HFFc6 (cell line): ENCODE measurements around the gene C16orf95. TPM values are rescaled to one million over a fixed set of nuclear protein-coding genes. Genes with fewer than 3 reads are reported as not detected.

Experiments
- DNase-seq: peaks from one replicate; pipeline ENCODE4 v3.0.0-alpha.2; 2018
- H3K27ac Mint-ChIP-seq: 2 replicates; pipeline ENCODE4 v1.8.0; 2020; ENCODE audit warnings: mild to moderate bottlenecking, mixed read lengths
- H3K27me3 Mint-ChIP-seq: 2 replicates; pipeline ENCODE4 v1.8.0; 2021; ENCODE audit warnings: mild to moderate bottlenecking, moderate library complexity, mixed read lengths; ENCODE audit not compliant: insufficient read depth
- H3K36me3 Mint-ChIP-seq: 2 replicates; pipeline ENCODE4 v1.8.0; 2021; ENCODE audit warnings: low read depth, mixed read lengths
- H3K4me1 Mint-ChIP-seq: 2 replicates; pipeline ENCODE4 v1.8.0; 2020; ENCODE audit warnings: low read depth, mixed read lengths
- H3K4me3 Mint-ChIP-seq: 2 replicates; pipeline ENCODE4 v1.8.0; 2020; ENCODE audit warnings: mild to moderate bottlenecking, moderate library complexity, mixed read lengths
- H3K9me3 Mint-ChIP-seq: 2 replicates; pipeline ENCODE4 v1.8.0; 2020; ENCODE audit warnings: mild to moderate bottlenecking, mixed read lengths
- CTCF ChIP-seq: fragments of 200-600 bp; sonication (generic); IDR thresholded peaks from 2 replicates; pipeline ENCODE4 v1.5.0; 2021; ENCODE audit warnings: antibody characterized with exemption, mild to moderate bottlenecking
- total RNA-seq, 6 experiments: library from RNA; stranded (reverse); fragmentation: NEBNext Ultra II Directional; extraction: Animal tissue kit (Norgen Biotek cat#: 25700); gene quantifications; 2 replicates in 1 of 6; 3 replicates in 5 of 6; pipeline ENCODE4 v1.2.3, GENCODE V29; 2021

C16orf95 gene
- total RNA-seq, 6 experiments from 2014 or later = 8.5 to 15.0 (median 11.7) TPM

DNA sequence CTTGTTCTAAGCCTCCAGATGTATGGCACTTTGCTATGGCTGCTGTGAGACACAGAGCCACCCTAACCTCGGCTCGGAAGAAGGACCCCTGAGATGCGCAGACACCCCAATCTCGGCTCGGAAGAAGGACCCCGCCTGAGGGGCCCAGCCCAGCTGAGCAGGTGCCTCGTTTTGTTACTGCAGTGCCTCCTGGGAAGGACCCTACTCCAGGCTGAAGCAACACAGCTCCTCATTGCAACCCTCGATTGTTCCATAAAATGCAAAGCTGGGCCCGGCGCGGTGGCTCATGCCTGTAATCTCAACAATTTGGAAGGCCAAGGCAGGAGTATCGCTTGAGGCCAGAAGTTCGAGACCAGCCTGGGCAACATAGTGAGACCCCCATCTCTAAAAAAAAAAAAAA is 61.3 kb downstream of the C16orf95 start:
- Mint-ChIP-seq H3K9me3 (peaks cover 3% of the 10 kb centered on the region; the same call in 1 of the 2 replicates), H3K27me3 (peaks cover 2% of the 10 kb centered on the region; the same call in 1 of the 2 replicates), H3K4me1 (no peaks in the 10 kb centered on the region), H3K36me3 (peaks cover 5% of the 10 kb centered on the region), H3K4me3 (no peak overlapping the region), H3K27ac (no peak overlapping the region)
- TF ChIP-seq CTCF = no peak
- DNase-seq = no peak

- Mint-ChIP-seq H3K36me3 (no peaks in the 10 kb centered on the region), H3K27me3 (peaks cover 2% of the 10 kb centered on the region; the same call in 1 of the 2 replicates), H3K9me3 (no peaks in the 10 kb centered on the region), H3K27ac (no peak overlapping the region), H3K4me3 (no peak overlapping the region), H3K4me1 (no peaks in the 10 kb centered on the region)
- TF ChIP-seq CTCF = no peak
- no peak for DNase-seq
These were observed 62.5 kb downstream of the C16orf95 start for GRCh38 chr16:87254734-87255133.

DNA sequence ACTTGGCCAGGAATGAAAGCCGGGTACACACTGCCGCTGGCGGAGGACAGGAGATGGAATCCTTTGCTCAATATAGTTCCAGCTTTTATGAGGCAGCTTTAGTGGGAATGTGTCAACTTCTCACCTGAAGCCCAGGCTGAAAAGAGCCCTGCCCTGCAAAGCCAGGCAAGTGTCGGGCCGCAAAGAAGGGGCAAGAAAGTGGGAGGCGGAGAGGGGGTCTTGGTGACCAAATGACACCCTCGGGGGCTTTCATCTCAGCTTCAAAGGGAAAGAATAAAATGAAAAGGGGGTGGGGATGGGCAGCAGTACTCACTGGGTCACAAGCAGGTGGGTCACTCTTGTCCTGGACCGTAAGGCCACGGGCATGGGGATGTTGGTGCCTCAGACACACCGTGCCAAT is 62.9 kb downstream of the C16orf95 start:
- Mint-ChIP-seq H3K27ac (no peak overlapping the region), H3K9me3 (no peaks in the 10 kb centered on the region), H3K36me3 (no peaks in the 10 kb centered on the region), H3K27me3 (peaks cover 2% of the 10 kb centered on the region; the same call in 1 of the 2 replicates), H3K4me3 (no peak overlapping the region), H3K4me1 (no peaks in the 10 kb centered on the region)
- no peak for DNase-seq
- no peak for TF ChIP-seq CTCF

- Mint-ChIP-seq H3K4me1 (no peaks in the 10 kb centered on the region), H3K36me3 (no peaks in the 10 kb centered on the region), H3K9me3 (no peaks in the 10 kb centered on the region), H3K4me3 (no peak overlapping the region), H3K27me3 (peaks cover 2% of the 10 kb centered on the region; the same call in 1 of the 2 replicates), H3K27ac (no peak overlapping the region)
- no peak for DNase-seq
- no peak for TF ChIP-seq CTCF
These were observed 63.7 kb downstream of the C16orf95 start for GRCh38 chr16:87253536-87253935.

Other genes starting within 250 kb of the C16orf95 start
- gene FBXO31, start 66.4 kb upstream of the C16orf95 start, total RNA-seq = 10 to 100 TPM; 23.0 to 30.0 (median 25.1) TPM
- gene MAP1LC3B, start 74.9 kb upstream of the C16orf95 start, total RNA-seq = 100 to 1,000 TPM in 2 of 6 experiments, 10 to 100 TPM in 4; 81.3 to 112 (median 85.4) TPM
- 10 to 100 TPM; 10.6 to 13.7 (median 13.3) TPM for gene ZCCHC14, start 175.6 kb upstream of the C16orf95 start, total RNA-seq